GM12875 (cell line): Measurements from ENCODE around the gene BBS4.
"Not testable (repeated sequence)": the region's sequence is repeated elsewhere in the genome, so short reads cannot be mapped to it uniquely, and the experiment has no call there.

Source experiments
- H3K4me3 ChIP-seq: one replicate; pipeline ENCODE4 v1.5.1; 2011; ENCODE audit warnings: low read depth, low read length, control low read depth
- TF ChIP-seq, protein P1 (sequence below): IDR thresholded peaks from 2 replicates; pipeline ENCODE4 v1.5.1; 2011; ENCODE audit warnings: low read depth, mild to moderate bottlenecking, control low read depth, inconsistent platforms, low read length, moderate library complexity, borderline replicate concordance; ENCODE audit not compliant: insufficient read depth

The BBS4 gene

DNA sequence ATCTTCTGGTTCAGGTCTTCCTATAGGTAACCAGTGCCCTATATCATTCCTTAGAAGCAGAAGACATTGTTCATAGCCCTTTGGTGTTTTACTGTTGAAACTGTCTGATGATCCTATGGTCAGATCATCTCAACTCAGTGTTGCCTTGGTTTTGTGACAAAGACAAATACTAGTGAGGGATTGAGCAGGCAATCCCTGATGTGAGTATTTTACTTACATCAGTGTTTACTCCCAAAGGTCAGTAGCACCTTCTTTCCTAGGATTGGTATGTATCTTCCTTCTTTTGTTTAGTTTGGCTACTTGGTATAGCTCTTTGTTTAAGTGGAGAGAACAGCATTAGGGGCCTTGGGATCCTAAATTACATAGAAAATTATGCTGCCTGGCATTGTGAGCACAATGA is 41.1 kb downstream of the BBS4 start:
- TF ChIP-seq, protein P1, sequence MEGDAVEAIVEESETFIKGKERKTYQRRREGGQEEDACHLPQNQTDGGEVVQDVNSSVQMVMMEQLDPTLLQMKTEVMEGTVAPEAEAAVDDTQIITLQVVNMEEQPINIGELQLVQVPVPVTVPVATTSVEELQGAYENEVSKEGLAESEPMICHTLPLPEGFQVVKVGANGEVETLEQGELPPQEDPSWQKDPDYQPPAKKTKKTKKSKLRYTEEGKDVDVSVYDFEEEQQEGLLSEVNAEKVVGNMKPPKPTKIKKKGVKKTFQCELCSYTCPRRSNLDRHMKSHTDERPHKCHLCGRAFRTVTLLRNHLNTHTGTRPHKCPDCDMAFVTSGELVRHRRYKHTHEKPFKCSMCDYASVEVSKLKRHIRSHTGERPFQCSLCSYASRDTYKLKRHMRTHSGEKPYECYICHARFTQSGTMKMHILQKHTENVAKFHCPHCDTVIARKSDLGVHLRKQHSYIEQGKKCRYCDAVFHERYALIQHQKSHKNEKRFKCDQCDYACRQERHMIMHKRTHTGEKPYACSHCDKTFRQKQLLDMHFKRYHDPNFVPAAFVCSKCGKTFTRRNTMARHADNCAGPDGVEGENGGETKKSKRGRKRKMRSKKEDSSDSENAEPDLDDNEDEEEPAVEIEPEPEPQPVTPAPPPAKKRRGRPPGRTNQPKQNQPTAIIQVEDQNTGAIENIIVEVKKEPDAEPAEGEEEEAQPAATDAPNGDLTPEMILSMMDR = no peak
- no peak overlapping the region for H3K4me3 ChIP-seq

DNA sequence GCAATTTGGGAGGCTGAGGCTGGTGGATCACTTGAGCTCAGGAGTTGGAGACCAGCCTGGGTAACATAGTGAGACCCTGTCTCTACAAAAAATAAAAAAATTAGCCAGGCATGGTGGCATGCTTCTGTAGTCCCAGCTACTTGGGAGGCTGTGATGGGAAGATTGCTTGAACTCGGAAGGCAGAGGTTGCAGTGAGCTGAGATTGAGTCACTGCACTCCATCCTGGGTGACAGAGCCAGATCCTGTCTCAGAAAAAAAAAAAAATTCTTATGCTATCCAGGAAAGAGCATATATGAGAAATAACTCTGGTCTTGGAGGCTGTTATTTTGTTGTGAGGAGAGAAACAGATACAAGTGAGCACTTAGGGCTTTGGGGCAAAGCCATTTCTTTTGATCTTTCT is 42.2 kb downstream of the BBS4 start:
- not testable (repeated sequence) for H3K4me3 ChIP-seq

DNA sequence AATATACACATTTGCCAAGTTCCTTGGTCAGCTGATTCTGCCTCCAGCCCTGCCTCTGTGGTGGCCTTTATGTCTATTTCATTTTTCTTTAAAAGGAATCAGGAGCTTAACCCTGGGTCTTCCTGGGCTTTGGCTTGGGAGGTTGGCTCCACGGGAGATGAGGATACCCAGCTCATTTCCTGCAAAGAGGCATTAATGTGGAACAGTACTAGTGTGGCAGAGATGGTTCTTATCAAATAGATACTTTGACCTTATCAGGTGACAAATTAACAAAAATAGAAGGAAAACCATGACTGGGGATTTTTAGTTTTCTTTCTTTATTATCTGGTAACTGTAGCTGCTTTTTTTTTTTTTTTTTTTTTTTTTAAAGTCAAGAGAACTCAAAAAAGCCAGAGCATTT is 42.8 kb downstream of the BBS4 start:
- no peak overlapping the region for H3K4me3 ChIP-seq
- TF ChIP-seq, protein P1 = no peak

DNA sequence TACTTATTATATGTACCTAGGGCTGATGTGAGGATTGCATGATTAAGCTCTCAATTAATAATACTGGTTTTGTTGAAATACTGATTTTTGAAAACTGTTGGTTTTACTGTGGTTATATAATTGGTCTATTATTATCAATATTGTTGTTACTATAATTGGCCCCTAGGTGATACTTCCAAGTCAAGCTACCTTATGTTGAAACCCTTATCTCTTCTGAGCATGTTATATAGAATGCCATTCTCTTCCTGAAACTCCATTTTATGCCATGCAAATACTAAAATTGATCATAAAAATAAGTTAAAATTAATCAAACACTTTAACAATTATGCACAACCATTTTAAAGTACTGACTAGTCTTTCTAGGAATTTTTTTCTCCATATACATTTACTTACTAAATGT is 46.1 kb downstream of the BBS4 start:
- no peak overlapping the region for H3K4me3 ChIP-seq
- TF ChIP-seq, protein P1 = no peak

DNA sequence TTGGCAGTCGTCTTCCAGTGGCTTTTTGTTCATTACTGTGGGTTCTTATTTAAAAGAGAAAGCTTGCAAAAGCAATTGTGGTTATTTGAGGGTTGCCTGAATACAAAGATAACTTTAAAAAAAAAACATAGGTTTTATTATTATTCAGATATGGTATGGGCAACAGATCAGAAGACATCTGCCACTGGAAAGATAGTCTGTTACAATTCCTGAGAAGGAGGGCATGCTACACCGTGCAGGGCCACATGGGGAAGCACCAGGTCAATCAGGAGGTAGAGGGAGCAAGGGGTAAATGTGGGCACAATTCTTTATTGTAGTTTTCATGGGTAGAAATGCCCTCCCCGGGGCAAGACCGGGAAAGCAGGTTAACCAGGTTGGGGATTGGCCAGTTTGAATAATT is 46.5 kb downstream of the BBS4 start:
- no peak overlapping the region for H3K4me3 ChIP-seq
- TF ChIP-seq, protein P1 = peak; percentile 20; the same call in 1 of the 2 replicates

DNA sequence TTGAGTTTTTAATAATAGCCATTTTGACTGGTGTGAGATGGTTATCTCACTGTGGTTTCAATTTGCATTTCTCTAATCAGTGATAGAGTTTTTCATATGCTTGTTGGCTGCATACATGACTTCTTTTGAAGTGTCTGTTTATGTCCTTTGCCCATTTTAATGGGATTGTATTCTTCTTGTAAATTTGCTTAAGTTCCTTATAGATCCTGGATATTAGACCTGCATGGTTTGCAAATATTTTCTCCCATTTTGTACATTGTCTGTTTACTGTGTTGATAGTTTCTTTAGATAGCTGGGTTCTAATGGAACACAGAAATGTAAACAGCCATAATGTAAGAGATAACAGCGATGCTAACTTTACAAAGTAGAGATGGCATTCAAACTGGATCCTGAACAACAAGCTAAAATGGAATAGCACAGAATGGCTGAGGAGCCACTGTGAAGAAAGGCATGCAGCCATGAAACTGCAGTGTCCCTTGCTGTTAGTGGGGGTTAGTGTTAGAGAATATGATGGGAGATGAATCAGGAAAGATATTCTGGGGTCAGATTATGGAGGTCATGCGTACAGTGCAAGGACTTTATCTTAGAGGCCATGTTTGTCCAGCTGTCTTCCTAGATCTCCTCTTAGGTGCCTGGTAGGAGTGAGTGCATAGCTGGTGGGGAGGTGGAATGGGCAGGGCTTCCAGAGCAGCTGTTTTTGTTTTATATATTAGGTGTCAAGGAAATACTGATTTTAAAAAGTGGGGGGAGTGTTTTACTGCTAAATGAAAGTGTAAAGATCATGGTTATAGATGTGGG is 48.1 kb downstream of the BBS4 start:
- TF ChIP-seq, protein P1 = no peak
- no peak overlapping the region for H3K4me3 ChIP-seq

DNA sequence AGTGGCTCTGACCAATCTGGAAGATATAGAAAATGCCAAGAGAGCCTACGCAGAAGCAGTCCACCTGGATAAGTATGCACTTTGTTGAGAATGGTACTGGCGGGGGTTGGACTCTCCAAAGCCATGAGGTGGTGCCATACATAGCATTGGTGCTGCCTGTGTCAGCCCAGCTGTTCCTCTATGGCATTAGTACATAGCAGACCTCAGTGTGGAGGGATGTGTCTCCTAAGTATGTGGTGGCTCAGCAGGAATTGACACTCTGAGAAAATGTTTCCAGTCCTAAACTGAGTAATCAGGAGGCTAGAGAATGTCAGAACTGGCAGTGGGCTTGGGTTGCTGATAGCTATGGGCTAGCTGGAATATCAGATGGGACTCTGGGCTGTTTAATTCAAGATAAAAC is 49.1 kb downstream of the BBS4 start:
- TF ChIP-seq, protein P1 = no peak
- no peak overlapping the region for H3K4me3 ChIP-seq
